ENCODE results near the gene PCYT1A. TPM values are rescaled to one million over a fixed set of nuclear protein-coding genes. Genes with fewer than 3 reads are reported as not detected.

PCYT1A gene
- 43.3 and 45.5 TPM in 2 replicates for polyA plus RNA-seq (2013)

GRCh38 chr3:196287440-196288140, at the start of gene PCYT1A:
Gene PCYT1A (minus strand): TSS chr3:196287726. CDS start chr3:196270531, 17,195 bp downstream.
- Histone ChIP-seq H3K4me2 (ENCODE audit: low read length) (peak within 1 kb of the TSS; percentile 96), H3K18ac (ENCODE audit: low read length) (peak within 1 kb of the TSS; percentile 98), H2BK12ac (ENCODE audit: low read length) (peak within 1 kb of the TSS; percentile 51), H3K79me1 (ENCODE audit: low read length) (peaks cover 12% of the 10 kb centered on the region), H3K14ac (ENCODE audit: low read length) (peak within 1 kb of the TSS; percentile 100), H3K4me3 (ENCODE audit: low read depth, low read length) (peak within 1 kb of the TSS; percentile 95), H3K4ac (ENCODE audit: low read depth, low read length) (peak within 1 kb of the TSS; percentile 97), H2AK5ac (ENCODE audit: low read length) (peak within 1 kb of the TSS; percentile 41), H2AFZ (ENCODE audit: insufficient read depth, low read length, poor library complexity) (peak within 1 kb of the TSS; percentile 99), H3K36me3 (ENCODE audit: control insufficient read depth in 1 of 2, insufficient read depth in 2 of 2, low read length in 2 of 2) (no peaks in the 10 kb centered on the region), H3K27me3 (ENCODE audit: insufficient read depth, low read length) (no peaks in the 10 kb centered on the region), H4K91ac (ENCODE audit: low read depth, low read length) (peak within 1 kb of the TSS; percentile 97), H3K4me1 (ENCODE audit: control insufficient read depth in 1 of 2, insufficient read depth in 2 of 2, low read length in 2 of 2) (peaks cover 2 to 4% of the 10 kb centered on the region in 2 experiments), H3K9me3 (ENCODE audit: insufficient read depth, low read depth, low read length) (no peaks in the 10 kb centered on the region), H4K8ac (ENCODE audit: low read depth, low read length) (peak within 1 kb of the TSS; percentile 99), H3K23ac (ENCODE audit: low read length) (no peak within 1 kb of the TSS), H2BK120ac (ENCODE audit: insufficient read depth, low read length, poor library complexity) (peak within 1 kb of the TSS; percentile 94), H3K79me2 (ENCODE audit: control insufficient read depth, insufficient read depth, low read length, poor library complexity) (peaks cover 10% of the 10 kb centered on the region), H3K27ac (ENCODE audit: low read depth, low read length) (peak within 1 kb of the TSS; percentile 92), H3K9ac (ENCODE audit: low read length) (peak within 1 kb of the TSS; percentile 87), H4K12ac (ENCODE audit: low read depth, low read length) (peak within 1 kb of the TSS; percentile 98), H2BK5ac (ENCODE audit: low read depth, low read length, poor library complexity) (peak within 1 kb of the TSS; percentile 90)
- peak; percentile 93 for DNase-seq
- WGBS (ENCODE audit: extremely low coverage, insufficient coverage, insufficient read length), result no CpG with 5 or more reads among the region's 55 CpGs

GRCh38 chr3:196336319-196337145, 49.0 kb upstream of the PCYT1A start:
- Histone ChIP-seq H3K36me3 (ENCODE audit: control insufficient read depth in 1 of 2, insufficient read depth in 2 of 2, low read length in 2 of 2) (no peaks in the 10 kb centered on the region), H3K9me3 (ENCODE audit: insufficient read depth, low read depth, low read length) (no peaks in the 10 kb centered on the region), H2BK120ac (ENCODE audit: insufficient read depth, low read length, poor library complexity) (no peak overlapping the region), H4K12ac (ENCODE audit: low read depth, low read length) (no peak overlapping the region), H4K8ac (ENCODE audit: low read depth, low read length) (no peak overlapping the region), H2BK5ac (ENCODE audit: low read depth, low read length, poor library complexity) (no peak overlapping the region), H3K27me3 (ENCODE audit: insufficient read depth, low read length) (no peaks in the 10 kb centered on the region), H3K4me3 (ENCODE audit: low read depth, low read length) (no peak overlapping the region), H3K4me1 (ENCODE audit: control insufficient read depth in 1 of 2, insufficient read depth in 2 of 2, low read length in 2 of 2) (no peaks in the 10 kb centered on the region), H3K14ac (ENCODE audit: low read length) (no peak overlapping the region), H2AFZ (ENCODE audit: insufficient read depth, low read length, poor library complexity) (no peak overlapping the region), H3K4ac (ENCODE audit: low read depth, low read length) (no peak overlapping the region), H3K27ac (ENCODE audit: low read depth, low read length) (no peak overlapping the region), H4K91ac (ENCODE audit: low read depth, low read length) (no peak overlapping the region), H3K18ac (ENCODE audit: low read length) (no peak overlapping the region), H3K79me1 (ENCODE audit: low read length) (peaks cover 1% of the 10 kb centered on the region), H2AK5ac (ENCODE audit: low read length) (no peak overlapping the region), H3K23ac (ENCODE audit: low read length) (no peak overlapping the region), H2BK12ac (ENCODE audit: low read length) (no peak overlapping the region), H3K79me2 (ENCODE audit: control insufficient read depth, insufficient read depth, low read length, poor library complexity) (no peaks in the 10 kb centered on the region), H3K9ac (ENCODE audit: low read length) (no peak overlapping the region), H3K4me2 (ENCODE audit: low read length) (no peak overlapping the region)
- DNase-seq, result no peak
- no CpG with 5 or more reads among the region's 17 CpGs for WGBS (ENCODE audit: extremely low coverage, insufficient coverage, insufficient read length)

GRCh38 chr3:196335503-196335948, 48.0 kb upstream of the PCYT1A start:
- H3K4ac ChIP-seq (ENCODE audit: low read depth, low read length), result no peak overlapping the region
- no peaks in the 10 kb centered on the region for H3K4me1 ChIP-seq (ENCODE audit: control insufficient read depth in 1 of 2, insufficient read depth in 2 of 2, low read length in 2 of 2)
- no peak for DNase-seq
- no peak overlapping the region for H2AK5ac ChIP-seq (ENCODE audit: low read length)
- H3K9ac ChIP-seq (ENCODE audit: low read length), result no peak overlapping the region
- no peak overlapping the region for H3K4me3 ChIP-seq (ENCODE audit: low read depth, low read length)
- no peak overlapping the region for H3K4me2 ChIP-seq (ENCODE audit: low read length)
- no peak overlapping the region for H2BK5ac ChIP-seq (ENCODE audit: low read depth, low read length, poor library complexity)
- no peak overlapping the region for H2AFZ ChIP-seq (ENCODE audit: insufficient read depth, low read length, poor library complexity)
- H2BK12ac ChIP-seq (ENCODE audit: low read length), result no peak overlapping the region
- no peak overlapping the region for H2BK120ac ChIP-seq (ENCODE audit: insufficient read depth, low read length, poor library complexity)
- no peak overlapping the region for H4K91ac ChIP-seq (ENCODE audit: low read depth, low read length)
- no peak overlapping the region for H3K18ac ChIP-seq (ENCODE audit: low read length)
- H4K12ac ChIP-seq (ENCODE audit: low read depth, low read length), result no peak overlapping the region
- no peaks in the 10 kb centered on the region for H3K27me3 ChIP-seq (ENCODE audit: insufficient read depth, low read length)
- H3K27ac ChIP-seq (ENCODE audit: low read depth, low read length), result no peak overlapping the region
- no peaks in the 10 kb centered on the region for H3K79me2 ChIP-seq (ENCODE audit: control insufficient read depth, insufficient read depth, low read length, poor library complexity)
- H4K8ac ChIP-seq (ENCODE audit: low read depth, low read length), result no peak overlapping the region
- no peaks in the 10 kb centered on the region for H3K36me3 ChIP-seq (ENCODE audit: control insufficient read depth in 1 of 2, insufficient read depth in 2 of 2, low read length in 2 of 2)
- no peak overlapping the region for H3K23ac ChIP-seq (ENCODE audit: low read length)
- no peaks in the 10 kb centered on the region for H3K9me3 ChIP-seq (ENCODE audit: insufficient read depth, low read depth, low read length)
- no CpG with 5 or more reads among the region's 12 CpGs for WGBS (ENCODE audit: extremely low coverage, insufficient coverage, insufficient read length)
- H3K14ac ChIP-seq (ENCODE audit: low read length), result no peak overlapping the region
- H3K79me1 ChIP-seq (ENCODE audit: low read length), result peaks cover 1% of the 10 kb centered on the region

- H4K8ac ChIP-seq (ENCODE audit: low read depth, low read length), result no peak overlapping the region
- no peaks in the 10 kb centered on the region for H3K4me1 ChIP-seq (ENCODE audit: control insufficient read depth in 1 of 2, insufficient read depth in 2 of 2, low read length in 2 of 2)
- no peaks in the 10 kb centered on the region for H3K36me3 ChIP-seq (ENCODE audit: control insufficient read depth in 1 of 2, insufficient read depth in 2 of 2, low read length in 2 of 2)
- no peak overlapping the region for H3K4me3 ChIP-seq (ENCODE audit: low read depth, low read length)
- no peak overlapping the region for H3K27ac ChIP-seq (ENCODE audit: low read depth, low read length)
- no peak overlapping the region for H2AK5ac ChIP-seq (ENCODE audit: low read length)
- no peak overlapping the region for H2BK120ac ChIP-seq (ENCODE audit: insufficient read depth, low read length, poor library complexity)
- H3K9ac ChIP-seq (ENCODE audit: low read length), result no peak overlapping the region
- peaks cover 1% of the 10 kb centered on the region for H3K79me1 ChIP-seq (ENCODE audit: low read length)
- no CpG with 5 or more reads among the region's 1 CpG for WGBS (ENCODE audit: extremely low coverage, insufficient coverage, insufficient read length)
- H3K14ac ChIP-seq (ENCODE audit: low read length), result no peak overlapping the region
- DNase-seq, result no peak
- H2BK12ac ChIP-seq (ENCODE audit: low read length), result no peak overlapping the region
- no peaks in the 10 kb centered on the region for H3K79me2 ChIP-seq (ENCODE audit: control insufficient read depth, insufficient read depth, low read length, poor library complexity)
- H2BK5ac ChIP-seq (ENCODE audit: low read depth, low read length, poor library complexity), result no peak overlapping the region
- H4K12ac ChIP-seq (ENCODE audit: low read depth, low read length), result no peak overlapping the region
- H4K91ac ChIP-seq (ENCODE audit: low read depth, low read length), result no peak overlapping the region
- H3K4ac ChIP-seq (ENCODE audit: low read depth, low read length), result no peak overlapping the region
- H3K27me3 ChIP-seq (ENCODE audit: insufficient read depth, low read length), result no peaks in the 10 kb centered on the region
- H2AFZ ChIP-seq (ENCODE audit: insufficient read depth, low read length, poor library complexity), result no peak overlapping the region
- H3K18ac ChIP-seq (ENCODE audit: low read length), result no peak overlapping the region
- H3K4me2 ChIP-seq (ENCODE audit: low read length), result no peak overlapping the region
- no peaks in the 10 kb centered on the region for H3K9me3 ChIP-seq (ENCODE audit: insufficient read depth, low read depth, low read length)
- no peak overlapping the region for H3K23ac ChIP-seq (ENCODE audit: low read length)
Observed at GRCh38 chr3:196334982-196335381, 47.5 kb upstream of the PCYT1A start.
